Esophagus squamous epithelium (tissue), 5 donors: Measurements from ENCODE around the gene GPR26. TPM values are rescaled to one million over a fixed set of nuclear protein-coding genes. Genes with fewer than 3 reads are reported as not detected.

ENCODE experiments used
- DNase-seq: peaks from one replicate; lab custom pipeline; 2025; lab: John Stamatoyannopoulos, UW
- H3K27ac ChIP-seq, 4 donors: fragments of 200-600 bp; sonication (generic); one replicate each; pipeline ENCODE4 v1.5.1; 2016 to 2019; ENCODE audit warnings: mild to moderate bottlenecking in 1 of 4
- H3K27me3 ChIP-seq, 4 donors: fragments of 200-600 bp; sonication (generic); 1 replicate in 3 of 4; 2 replicates in 1 of 4; pipeline versions ENCODE4 v1.5.1 to v1.6.0; 2017 to 2021; ENCODE audit warnings: antibody characterized with exemption in 1 of 4
- H3K36me3 ChIP-seq, 3 donors: fragments of 200-600 bp; sonication (generic); one replicate each; pipeline ENCODE4 v1.5.1; 2016 to 2019
- H3K4me1 ChIP-seq, 3 donors: fragments of 200-600 bp; sonication (generic); one replicate each; pipeline ENCODE4 v1.5.1; 2017 to 2019
- H3K4me3 ChIP-seq, 4 donors: fragments of 200-600 bp; sonication (generic); 1 replicate in 3 of 4; 2 replicates in 1 of 4; pipeline ENCODE4 v1.5.1; 2016 to 2019; ENCODE audit warnings: mild to moderate bottlenecking in 2 of 4, moderate library complexity in 1 of 4
- H3K9me3 ChIP-seq, 3 donors: fragments of 200-600 bp; sonication (generic); one replicate each; pipeline ENCODE4 v1.5.1; 2016 to 2019
- CTCF ChIP-seq, 6 experiments: fragments of 450-650 bp in 4 of 6; fragments of 200-600 bp in 2 of 6; sonication (generic) in 2 of 6; IDR thresholded peaks; one replicate each; pipeline ENCODE4 v1.5.1; 2016 to 2019; ENCODE audit warnings: antibody characterized with exemption in 6 of 6, mild to moderate bottlenecking in 4 of 6, moderate library complexity in 4 of 6
- POLR2A ChIP-seq, 4 donors: fragments of 450-650 bp; IDR thresholded peaks; one replicate each; pipeline ENCODE4 v1.6.1; 2017; ENCODE audit warnings: antibody characterized with exemption in 4 of 4, mild to moderate bottlenecking in 4 of 4, moderate library complexity in 3 of 4
- WGBS, 2 donors: methylation state at CpG; one replicate each; pipeline ENCODE4 v1.1.5; 2018; 5-methylcytosine and 5-hydroxymethylcytosine counted together
- intact Hi-C: fragments of 100-400 bp; cut with DNase I; formaldehyde crosslinking; loops from one replicate; pipeline ENCODE4 v1.15.0; 2022
- total RNA-seq, 4 donors: library from RNA; depleted of rRNA; stranded (reverse); fragments of >200 nt; gene quantifications; one replicate each; pipeline ENCODE4 v1.1.0, GENCODE V29; 2016
- donor health status: DM: yes; HTN: yes; CAD: no.

GPR26 gene
- total RNA-seq, 4 donors from 2014 or later: not detected

DNA sequence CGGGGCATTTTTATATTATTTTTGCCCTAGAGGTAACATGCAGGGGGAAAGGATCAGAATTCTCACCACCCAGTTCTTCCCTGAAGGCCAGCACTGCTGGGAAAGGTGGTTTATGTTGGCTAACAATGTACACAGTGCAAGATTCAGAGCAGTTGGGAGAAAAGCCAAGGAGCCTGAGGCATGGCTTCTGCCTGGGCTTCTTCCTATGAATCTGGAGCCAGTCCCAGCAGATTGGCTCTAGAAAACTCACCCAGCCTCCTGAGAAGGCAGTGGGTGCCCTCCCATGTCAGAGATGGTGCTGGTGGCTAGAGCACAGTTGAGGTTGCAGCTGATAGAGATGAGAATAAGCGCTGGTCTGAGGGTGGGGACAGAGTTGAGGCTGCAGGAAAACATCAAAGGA lies 44.7 kb upstream of the GPR26 start:
- DNase-seq: no peak
- Histone ChIP-seq H3K4me3 (no peak overlapping the region), H3K9me3 (no peaks in the 10 kb centered on the region), H3K27me3 (peaks cover 0 to 8% (median 0%) of the 10 kb centered on the region in 4 donors), H3K27ac (no peak overlapping the region), H3K36me3 (no peaks in the 10 kb centered on the region), H3K4me1 (no peaks in the 10 kb centered on the region)
- intact Hi-C loops: no loop called here
- 40 to 53% methylated on average over 2 of the region's 2 CpGs for WGBS, 2 donors
- TF ChIP-seq CTCF (IDR thresholded peaks at IDR 0.05) (no peak), POLR2A (IDR thresholded peaks at IDR 0.05) (no peak)

- Histone ChIP-seq H3K27me3 (peaks cover 0 to 8% (median 0%) of the 10 kb centered on the region in 4 donors), H3K9me3 (no peaks in the 10 kb centered on the region), H3K4me1 (no peaks in the 10 kb centered on the region), H3K4me3 (no peak overlapping the region), H3K27ac (no peak overlapping the region), H3K36me3 (no peaks in the 10 kb centered on the region)
- intact Hi-C loops: no loop called here
- TF ChIP-seq POLR2A (IDR thresholded peaks at IDR 0.05): no peak
- no peak for TF ChIP-seq CTCF (IDR thresholded peaks at IDR 0.05)
- WGBS, 2 donors: 30 to 58% methylated on average over 2 of the region's 2 CpGs
- no peak for DNase-seq
These were observed 44.2 kb upstream of the GPR26 start for GRCh38 chr10:123621916-123622315.

DNA sequence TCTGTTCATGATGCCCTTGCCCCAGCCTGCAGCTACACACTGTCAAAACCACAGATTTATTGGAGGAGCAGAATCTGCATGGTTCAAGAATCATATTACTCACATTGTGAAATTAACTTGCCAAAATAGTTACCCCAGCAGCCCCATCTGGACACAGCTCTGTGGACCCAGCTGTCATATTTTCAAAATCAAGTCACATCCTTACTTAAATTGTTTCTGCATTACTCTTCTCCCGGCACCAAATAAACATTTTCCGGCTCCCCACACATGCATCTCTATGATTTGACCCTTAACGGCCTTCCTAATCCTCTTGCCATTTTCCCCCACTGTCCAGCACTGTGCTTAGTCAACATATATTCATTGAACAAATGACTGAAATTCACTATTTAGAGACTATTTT lies 43.8 kb upstream of the GPR26 start:
- H3K27ac ChIP-seq: no peak overlapping the region
- no peak for TF ChIP-seq CTCF (IDR thresholded peaks at IDR 0.05)
- TF ChIP-seq POLR2A (IDR thresholded peaks at IDR 0.05): no peak
- no peak overlapping the region for H3K4me3 ChIP-seq
- WGBS, 2 donors: 58 to 68% methylated on average over 2 to 3 of the region's 3 CpGs
- DNase-seq: no peak
- intact Hi-C loops: no loop called here
- H3K9me3 ChIP-seq: no peaks in the 10 kb centered on the region
- no peaks in the 10 kb centered on the region for H3K36me3 ChIP-seq
- H3K4me1 ChIP-seq: no peaks in the 10 kb centered on the region
- peaks cover 0 to 8% (median 0%) of the 10 kb centered on the region in 4 donors for H3K27me3 ChIP-seq

- Histone ChIP-seq H3K9me3 (no peaks in the 10 kb centered on the region), H3K4me1 (no peaks in the 10 kb centered on the region), H3K27me3 (peaks cover 0 to 8% (median 0%) of the 10 kb centered on the region in 4 donors), H3K27ac (no peak overlapping the region), H3K4me3 (no peak overlapping the region), H3K36me3 (no peaks in the 10 kb centered on the region)
- intact Hi-C loops: no loop called here
- TF ChIP-seq POLR2A (IDR thresholded peaks at IDR 0.05) (no peak), CTCF (IDR thresholded peaks at IDR 0.05) (no peak)
- WGBS, 2 donors: 70 to 100% methylated on average over 2 of the region's 2 CpGs
- no peak for DNase-seq
These were observed 42.1 kb upstream of the GPR26 start for GRCh38 chr10:123624086-123624485.

DNA sequence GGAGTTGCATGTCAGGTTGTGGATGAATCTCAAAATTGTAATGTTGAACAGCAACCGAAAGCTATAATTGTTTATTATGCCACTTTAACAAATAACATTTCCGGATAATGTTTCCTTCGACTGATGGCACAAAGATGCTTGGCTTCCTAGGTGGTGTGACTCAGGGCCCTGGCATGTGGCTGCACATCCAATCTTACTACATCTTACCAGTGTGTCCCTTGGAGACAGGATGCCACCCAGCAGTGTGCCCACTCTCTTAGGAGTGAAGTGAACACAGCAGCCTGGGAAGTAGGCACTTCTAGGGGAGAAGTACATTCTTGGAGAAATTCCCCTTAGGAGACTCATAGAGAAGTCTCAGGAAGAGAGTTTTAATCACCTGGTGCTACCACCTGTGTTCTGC lies 33.0 kb upstream of the GPR26 start:
- no peak for DNase-seq
- Histone ChIP-seq H3K27ac (no peak overlapping the region), H3K36me3 (no peaks in the 10 kb centered on the region), H3K4me1 (no peaks in the 10 kb centered on the region), H3K4me3 (no peak overlapping the region), H3K9me3 (no peaks in the 10 kb centered on the region), H3K27me3 (peaks cover 0 to 19% (median 0%) of the 10 kb centered on the region in 4 donors)
- intact Hi-C loops: no loop called here
- 72 to 89% methylated on average over 3 of the region's 3 CpGs for WGBS, 2 donors
- TF ChIP-seq CTCF (IDR thresholded peaks at IDR 0.05): no peak
- TF ChIP-seq POLR2A (IDR thresholded peaks at IDR 0.05): no peak
